Thyroid gland (tissue), 4 donors: ENCODE data around the gene PPFIA4. TPM values are rescaled to one million over a fixed set of nuclear protein-coding genes. Genes with fewer than 3 reads are reported as not detected.

Experiments used
- DNase-seq, 2 donors: peaks; one replicate each; pipeline ENCODE4 v3.0.0-alpha.2; 2019
- H3K27ac ChIP-seq, 3 donors: fragments of 200-600 bp; sonication (generic); 1 replicate in 2 of 3; 2 replicates in 1 of 3; pipeline ENCODE4 v1.5.1; 2016 to 2019; ENCODE audit warnings: mild to moderate bottlenecking in 1 of 3, moderate library complexity in 1 of 3
- H3K27me3 ChIP-seq: fragments of 200-600 bp; sonication (generic); one replicate; pipeline ENCODE4 v1.5.1; 2019
- H3K36me3 ChIP-seq, 2 donors: fragments of 200-600 bp; sonication (generic); one replicate each; pipeline ENCODE4 v1.5.1; 2016 to 2019
- H3K4me1 ChIP-seq, 2 donors: fragments of 200-600 bp; sonication (generic); one replicate each; pipeline ENCODE4 v1.5.1; 2017 to 2019
- H3K4me3 ChIP-seq, 3 donors: fragments of 200-600 bp; sonication (generic); replicated peaks in 1 of 3; 1 replicate in 2 of 3; 2 replicates in 1 of 3; pipeline ENCODE4 v1.5.1; 2016; ENCODE audit warnings: mild to moderate bottlenecking in 1 of 3
- H3K9me3 ChIP-seq: fragments of 200-600 bp; sonication (generic); one replicate; pipeline ENCODE4 v1.5.1; 2017
- POLR2A ChIP-seq, 2 donors: fragments of 450-650 bp; IDR thresholded peaks; one replicate each; pipeline ENCODE4 v1.6.1; 2017; ENCODE audit warnings: antibody characterized with exemption in 2 of 2, mild to moderate bottlenecking in 2 of 2, moderate library complexity in 1 of 2
- WGBS, 2 donors: methylation state at CpG; one replicate each; pipeline ENCODE4 v1.1.5; 2017; 5-methylcytosine and 5-hydroxymethylcytosine counted together
- intact Hi-C: fragments of 100-400 bp; cut with DNase I; formaldehyde crosslinking; loops from one replicate; pipeline ENCODE4 v1.15.1; 2023
- total RNA-seq, 4 donors: library from RNA; depleted of rRNA; stranded (reverse); fragments of >200 nt; gene quantifications; one replicate each; pipeline ENCODE4 v1.2.3, GENCODE V29; 2016
- TF ChIP-seq, protein P1 (sequence below), 6 experiments: fragments of 200-600 bp in 3 of 6; fragments of 450-650 bp in 3 of 6; sonication (generic) in 3 of 6; IDR thresholded peaks; one replicate each; pipeline ENCODE4 v1.5.1; 2016 to 2019; ENCODE audit warnings: antibody characterized with exemption in 6 of 6, mild to moderate bottlenecking in 2 of 6, inconsistent platforms in 1 of 6, moderate library complexity in 1 of 6

Gene PPFIA4
- total RNA-seq, 4 donors from 2014 or later: 0.54 to 3.0 (median 2.1) TPM

GRCh38 chr1:203044546-203045250, 18.4 kb downstream of the PPFIA4 start:
- WGBS, 2 donors: 90 to 93% methylated on average over 7 of the region's 7 CpGs
- H3K9me3 ChIP-seq: no peaks in the 10 kb centered on the region
- TF ChIP-seq POLR2A (IDR thresholded peaks at IDR 0.05): no peak
- TF ChIP-seq, protein P1, sequence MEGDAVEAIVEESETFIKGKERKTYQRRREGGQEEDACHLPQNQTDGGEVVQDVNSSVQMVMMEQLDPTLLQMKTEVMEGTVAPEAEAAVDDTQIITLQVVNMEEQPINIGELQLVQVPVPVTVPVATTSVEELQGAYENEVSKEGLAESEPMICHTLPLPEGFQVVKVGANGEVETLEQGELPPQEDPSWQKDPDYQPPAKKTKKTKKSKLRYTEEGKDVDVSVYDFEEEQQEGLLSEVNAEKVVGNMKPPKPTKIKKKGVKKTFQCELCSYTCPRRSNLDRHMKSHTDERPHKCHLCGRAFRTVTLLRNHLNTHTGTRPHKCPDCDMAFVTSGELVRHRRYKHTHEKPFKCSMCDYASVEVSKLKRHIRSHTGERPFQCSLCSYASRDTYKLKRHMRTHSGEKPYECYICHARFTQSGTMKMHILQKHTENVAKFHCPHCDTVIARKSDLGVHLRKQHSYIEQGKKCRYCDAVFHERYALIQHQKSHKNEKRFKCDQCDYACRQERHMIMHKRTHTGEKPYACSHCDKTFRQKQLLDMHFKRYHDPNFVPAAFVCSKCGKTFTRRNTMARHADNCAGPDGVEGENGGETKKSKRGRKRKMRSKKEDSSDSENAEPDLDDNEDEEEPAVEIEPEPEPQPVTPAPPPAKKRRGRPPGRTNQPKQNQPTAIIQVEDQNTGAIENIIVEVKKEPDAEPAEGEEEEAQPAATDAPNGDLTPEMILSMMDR (IDR thresholded peaks at IDR 0.05): no peak
- H3K36me3 ChIP-seq: no peaks in the 10 kb centered on the region
- H3K4me3 ChIP-seq: no peak overlapping the region
- intact Hi-C loops: loop anchor here (5.0 kb wide), 1 partner anchor 173 kb away; no protein-coding TSS in a partner anchor
- no peaks in the 10 kb centered on the region for H3K27me3 ChIP-seq
- H3K27ac ChIP-seq: no peak overlapping the region
- DNase-seq: no peak
- no peaks in the 10 kb centered on the region for H3K4me1 ChIP-seq

- intact Hi-C loops: no loop called here
- Histone ChIP-seq H3K27ac (no peak overlapping the region), H3K4me1 (no peaks in the 10 kb centered on the region), H3K36me3 (no peaks in the 10 kb centered on the region), H3K27me3 (no peaks in the 10 kb centered on the region), H3K4me3 (no peak overlapping the region), H3K9me3 (no peaks in the 10 kb centered on the region)
- 88 to 95% methylated on average over 17 of the region's 17 CpGs for WGBS, 2 donors
- DNase-seq: no peak
- TF ChIP-seq, protein P1 (IDR thresholded peaks at IDR 0.05): no peak
- TF ChIP-seq POLR2A (IDR thresholded peaks at IDR 0.05): no peak
Observed at GRCh38 chr1:203045336-203045735, 19.0 kb downstream of the PPFIA4 start.

DNA sequence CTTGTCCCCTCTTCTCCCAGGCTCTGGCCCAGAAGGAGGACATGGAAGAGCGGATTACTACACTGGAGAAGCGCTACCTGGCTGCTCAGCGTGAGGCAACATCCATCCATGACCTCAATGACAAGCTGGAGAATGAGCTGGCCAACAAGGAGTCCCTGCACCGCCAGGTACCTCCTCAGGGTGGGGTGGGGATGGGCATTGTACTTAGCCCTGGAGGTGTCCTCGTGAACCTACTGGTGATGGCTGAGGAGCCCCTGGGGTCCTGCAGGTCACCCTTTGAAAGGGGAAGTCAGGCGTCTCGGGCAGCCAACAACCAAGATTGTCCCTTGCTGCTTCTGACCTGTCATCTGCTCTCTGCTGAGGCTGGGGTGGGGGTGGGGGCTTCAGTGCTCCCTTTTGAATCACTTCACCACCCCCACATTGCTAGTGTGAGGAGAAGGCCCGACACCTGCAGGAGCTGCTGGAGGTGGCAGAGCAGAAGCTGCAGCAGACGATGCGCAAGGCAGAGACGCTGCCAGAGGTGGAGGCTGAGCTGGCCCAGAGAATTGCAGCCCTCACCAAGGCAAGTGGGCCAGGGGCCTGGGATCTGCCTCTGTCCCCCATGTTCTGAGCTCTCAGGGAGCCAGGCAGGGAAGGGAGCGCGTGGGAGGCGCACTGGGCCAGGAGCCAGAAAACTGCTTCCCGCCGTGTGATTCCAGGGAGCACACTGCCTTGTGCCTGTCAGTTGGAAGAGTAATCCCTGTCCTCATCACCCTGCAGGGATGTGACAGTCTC, 19.7 kb downstream of the PPFIA4 start:
- Histone ChIP-seq H3K9me3 (no peaks in the 10 kb centered on the region), H3K4me3 (no peak overlapping the region), H3K4me1 (no peaks in the 10 kb centered on the region), H3K36me3 (no peaks in the 10 kb centered on the region), H3K27me3 (no peaks in the 10 kb centered on the region), H3K27ac (no peak overlapping the region)
- no peak for TF ChIP-seq POLR2A (IDR thresholded peaks at IDR 0.05)
- TF ChIP-seq, protein P1 (IDR thresholded peaks at IDR 0.05): no peak
- no peak for DNase-seq
- WGBS, 2 donors: 81 to 87% methylated on average over 13 to 14 of the region's 16 CpGs
- intact Hi-C loops: no loop called here

GRCh38 chr1:203046984-203047630, 20.8 kb downstream of the PPFIA4 start:
- Histone ChIP-seq H3K36me3 (no peaks in the 10 kb centered on the region), H3K27me3 (no peaks in the 10 kb centered on the region), H3K9me3 (no peaks in the 10 kb centered on the region), H3K4me3 (no peak overlapping the region), H3K4me1 (no peaks in the 10 kb centered on the region), H3K27ac (no peak overlapping the region)
- intact Hi-C loops: no loop called here
- no peak for DNase-seq
- WGBS, 2 donors: 70% methylated on average over 15 of the region's 15 CpGs
- TF ChIP-seq, protein P1 (IDR thresholded peaks at IDR 0.05): no peak
- TF ChIP-seq POLR2A (IDR thresholded peaks at IDR 0.05): no peak
